HEK293 (cell line): ENCODE data around the gene CHGA.
A peak's percentile ranks its signal among the peaks of the same experiment; 100 is the strongest.

ENCODE experiments used
- GLIS2 ChIP-seq: fragments of 450-650 bp; formaldehyde crosslinking; IDR thresholded peaks from 2 replicates; pipeline ENCODE4 v1.5.1; 2016; ENCODE audit warnings: missing biosample characterization, missing genetic modification characterization
- IKZF3 ChIP-seq: fragments of 450-650 bp; IDR thresholded peaks from 2 replicates; pipeline ENCODE4 v1.5.0; 2018; ENCODE audit warnings: missing biosample characterization, mild to moderate bottlenecking, missing genetic modification characterization, moderate library complexity
- KLF17 ChIP-seq: fragments of 450-650 bp; formaldehyde crosslinking; IDR thresholded peaks from 2 replicates; pipeline ENCODE4 v1.5.1; 2016; ENCODE audit warnings: missing biosample characterization, missing genetic modification characterization
- MZF1 ChIP-seq: fragments of 450-650 bp; formaldehyde crosslinking; IDR thresholded peaks from 2 replicates; pipeline ENCODE4 v1.5.1; 2017; ENCODE audit warnings: missing biosample characterization, missing genetic modification characterization, borderline replicate concordance
- SALL2 ChIP-seq: fragments of 450-650 bp; formaldehyde crosslinking; IDR thresholded peaks from 2 replicates; pipeline ENCODE4 v1.5.0; 2017; ENCODE audit warnings: missing biosample characterization, mild to moderate bottlenecking, missing genetic modification characterization, borderline replicate concordance
- SCRT1 ChIP-seq: fragments of 450-650 bp; formaldehyde crosslinking; IDR thresholded peaks from 2 replicates; pipeline ENCODE4 v1.5.1; 2016; ENCODE audit warnings: missing biosample characterization, missing genetic modification characterization, borderline replicate concordance
- SP2 ChIP-seq: fragments of 450-650 bp; formaldehyde crosslinking; IDR thresholded peaks from 2 replicates; pipeline ENCODE4 v1.5.1; 2016; ENCODE audit warnings: missing biosample characterization, missing genetic modification characterization
- ZFHX2 ChIP-seq: fragments of 450-650 bp; formaldehyde crosslinking; conservative IDR thresholded peaks from 2 replicates; pipeline ENCODE4 v1.5.1; 2016; ENCODE audit warnings: missing biosample characterization, missing genetic modification characterization
- ZIC2 ChIP-seq: fragments of 450-650 bp; formaldehyde crosslinking; IDR thresholded peaks from 2 replicates; pipeline ENCODE4 v1.5.1; 2016; ENCODE audit warnings: missing biosample characterization, missing genetic modification characterization
- ZNF16 ChIP-seq: fragments of 450-650 bp; formaldehyde crosslinking; IDR thresholded peaks from 2 replicates; pipeline ENCODE4 v1.5.1; 2016; ENCODE audit warnings: low read depth, missing biosample characterization, missing genetic modification characterization
- ZNF169 ChIP-seq: fragments of 450-650 bp; formaldehyde crosslinking; IDR thresholded peaks from 2 replicates; pipeline ENCODE4 v1.5.1; 2016; ENCODE audit warnings: missing biosample characterization, missing genetic modification characterization
- ZNF18 ChIP-seq: fragments of 450-650 bp; formaldehyde crosslinking; IDR thresholded peaks from 2 replicates; pipeline ENCODE4 v1.5.1; 2016; ENCODE audit warnings: missing biosample characterization, missing genetic modification characterization
- ZNF221 ChIP-seq: fragments of 450-650 bp; formaldehyde crosslinking; IDR thresholded peaks from 2 replicates; pipeline ENCODE4 v1.5.1; 2017; ENCODE audit warnings: missing biosample characterization, missing genetic modification characterization, borderline replicate concordance
- ZNF26 ChIP-seq: fragments of 450-650 bp; formaldehyde crosslinking; IDR thresholded peaks from 2 replicates; pipeline ENCODE4 v1.5.1; 2016; ENCODE audit warnings: missing biosample characterization, missing genetic modification characterization
- ZNF280D ChIP-seq: fragments of 450-650 bp; formaldehyde crosslinking; IDR thresholded peaks from 2 replicates; pipeline ENCODE4 v1.5.1; 2016; ENCODE audit warnings: missing biosample characterization, missing genetic modification characterization
- ZNF391 ChIP-seq: fragments of 450-650 bp; formaldehyde crosslinking; IDR thresholded peaks from 2 replicates; pipeline ENCODE4 v1.5.1; 2016; ENCODE audit warnings: low read depth, missing biosample characterization, missing genetic modification characterization, borderline replicate concordance
- ZNF404 ChIP-seq: fragments of 450-650 bp; formaldehyde crosslinking; IDR thresholded peaks from 2 replicates; pipeline ENCODE4 v1.5.1; 2017; ENCODE audit warnings: missing biosample characterization, missing genetic modification characterization
- ZNF501 ChIP-seq: fragments of 450-650 bp; formaldehyde crosslinking; IDR thresholded peaks from 2 replicates; pipeline ENCODE4 v1.5.1; 2016; ENCODE audit warnings: missing biosample characterization, missing genetic modification characterization
- ZNF548 ChIP-seq: fragments of 450-650 bp; formaldehyde crosslinking; IDR thresholded peaks from 2 replicates; pipeline ENCODE4 v1.5.1; 2016; ENCODE audit warnings: missing biosample characterization, missing genetic modification characterization
- ZNF555 ChIP-seq: fragments of 450-650 bp; formaldehyde crosslinking; conservative IDR thresholded peaks from 2 replicates; pipeline ENCODE4 v1.5.1; 2017; ENCODE audit warnings: missing biosample characterization, mild to moderate bottlenecking, missing genetic modification characterization, inconsistent platforms
- ZNF624 ChIP-seq: fragments of 450-650 bp; formaldehyde crosslinking; IDR thresholded peaks from 2 replicates; pipeline ENCODE4 v1.5.1; 2017; ENCODE audit warnings: missing biosample characterization, missing genetic modification characterization
- ZNF785 ChIP-seq: fragments of 450-650 bp; formaldehyde crosslinking; IDR thresholded peaks from 2 replicates; pipeline ENCODE4 v1.5.1; 2016; ENCODE audit warnings: missing biosample characterization, missing genetic modification characterization
- ZSCAN23 ChIP-seq: fragments of 450-650 bp; formaldehyde crosslinking; IDR thresholded peaks from 2 replicates; pipeline ENCODE4 v1.5.1; 2016; ENCODE audit warnings: missing biosample characterization, missing genetic modification characterization
- ZSCAN4 ChIP-seq: fragments of 450-650 bp; formaldehyde crosslinking; IDR thresholded peaks from 2 replicates; pipeline ENCODE4 v1.5.1; 2017; ENCODE audit warnings: missing biosample characterization, missing genetic modification characterization
- TF ChIP-seq, protein P1 (sequence below): fragments of 450-650 bp; formaldehyde crosslinking; IDR thresholded peaks from 2 replicates; pipeline ENCODE4 v1.5.1; 2016; ENCODE audit warnings: missing biosample characterization, missing genetic modification characterization
- TF ChIP-seq, protein P2 (sequence below): fragments of 450-650 bp; formaldehyde crosslinking; IDR thresholded peaks from 2 replicates; pipeline ENCODE4 v1.5.1; 2016; ENCODE audit warnings: missing biosample characterization, missing genetic modification characterization

Gene CHGA

DNA sequence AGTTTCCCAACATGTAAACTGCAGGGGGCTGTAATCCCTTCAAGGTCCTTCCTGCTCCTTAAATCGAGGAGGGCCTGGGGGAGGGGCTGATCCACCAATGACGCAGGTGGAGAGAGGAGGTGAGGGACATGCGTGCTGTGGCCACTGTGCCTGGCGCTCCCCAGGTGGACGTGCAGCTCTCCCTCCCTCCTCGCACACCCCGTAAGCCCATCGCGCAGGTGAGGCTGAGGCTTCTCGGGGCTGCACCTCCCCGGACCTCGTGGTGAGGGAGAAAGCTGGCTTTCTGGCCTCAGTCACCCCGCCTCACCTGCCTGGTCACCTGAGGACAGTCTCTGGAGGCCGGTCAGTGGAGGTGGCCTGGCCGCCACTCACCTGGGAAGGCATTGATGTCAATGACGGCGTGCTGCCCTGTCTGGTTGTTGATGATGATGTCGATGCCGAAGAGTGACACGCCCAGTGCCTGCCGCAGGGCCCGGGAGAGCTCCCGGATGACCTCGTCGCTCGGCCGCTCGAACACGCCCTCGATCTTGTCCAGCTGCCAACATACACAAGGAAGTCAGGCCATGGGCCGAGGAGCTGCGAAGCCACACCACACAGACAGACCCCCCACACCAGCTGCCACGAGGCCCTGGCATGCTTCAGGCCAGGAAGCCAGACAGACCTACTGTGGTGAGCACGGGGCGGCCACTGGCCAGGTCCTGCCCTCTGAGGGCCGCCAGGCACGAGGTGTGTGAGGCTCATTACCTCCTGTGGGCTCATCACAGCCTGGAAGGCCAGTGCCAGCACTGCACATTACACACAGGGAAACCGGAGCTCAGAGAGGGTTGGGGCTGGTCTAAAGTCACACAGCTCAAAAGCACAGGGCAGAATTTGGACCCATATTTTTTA, 23.3 kb downstream of the CHGA start (continued):
- TF ChIP-seq IKZF3 (tag by site-specific recombination) (no peak), ZIC2 (0 out of 2 replicates have a peak, but pooled peaks have one; percentile 24), GLIS2 (tag by site-specific recombination) (peak; percentile 74), ZNF785 (no peak), SP2 (tag by site-specific recombination) (no peak), ZNF18 (tag by site-specific recombination) (no peak), ZNF501 (no peak), ZNF391 (no peak), KLF17 (tag by site-specific recombination) (peak; percentile 92; the same call in 1 of the 2 replicates), ZNF555 (tag by site-specific recombination) (no peak), ZNF169 (no peak), SALL2 (no peak), ZSCAN4 (no peak), ZNF280D (no peak), ZNF16 (tag by site-specific recombination) (no peak), ZNF624 (tag by site-specific recombination) (no peak), MZF1 (tag by site-specific recombination) (no peak), SCRT1 (no peak), ZSCAN23 (tag by site-specific recombination) (no peak), ZNF26 (no peak), ZFHX2 (peak; percentile 47), ZNF404 (tag by site-specific recombination) (no peak), ZNF548 (tag by site-specific recombination) (no peak), ZNF221 (tag by site-specific recombination) (no peak)
- TF ChIP-seq, protein P1, sequence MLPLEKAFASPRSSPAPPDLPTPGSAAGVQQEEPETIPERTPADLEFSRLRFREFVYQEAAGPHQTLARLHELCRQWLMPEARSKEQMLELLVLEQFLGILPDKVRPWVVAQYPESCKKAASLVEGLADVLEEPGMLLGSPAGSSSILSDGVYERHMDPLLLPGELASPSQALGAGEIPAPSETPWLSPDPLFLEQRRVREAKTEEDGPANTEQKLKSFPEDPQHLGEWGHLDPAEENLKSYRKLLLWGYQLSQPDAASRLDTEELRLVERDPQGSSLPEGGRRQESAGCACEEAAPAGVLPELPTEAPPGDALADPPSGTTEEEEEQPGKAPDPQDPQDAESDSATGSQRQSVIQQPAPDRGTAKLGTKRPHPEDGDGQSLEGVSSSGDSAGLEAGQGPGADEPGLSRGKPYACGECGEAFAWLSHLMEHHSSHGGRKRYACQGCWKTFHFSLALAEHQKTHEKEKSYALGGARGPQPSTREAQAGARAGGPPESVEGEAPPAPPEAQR (tag by site-specific recombination) = no peak
- TF ChIP-seq, protein P2, sequence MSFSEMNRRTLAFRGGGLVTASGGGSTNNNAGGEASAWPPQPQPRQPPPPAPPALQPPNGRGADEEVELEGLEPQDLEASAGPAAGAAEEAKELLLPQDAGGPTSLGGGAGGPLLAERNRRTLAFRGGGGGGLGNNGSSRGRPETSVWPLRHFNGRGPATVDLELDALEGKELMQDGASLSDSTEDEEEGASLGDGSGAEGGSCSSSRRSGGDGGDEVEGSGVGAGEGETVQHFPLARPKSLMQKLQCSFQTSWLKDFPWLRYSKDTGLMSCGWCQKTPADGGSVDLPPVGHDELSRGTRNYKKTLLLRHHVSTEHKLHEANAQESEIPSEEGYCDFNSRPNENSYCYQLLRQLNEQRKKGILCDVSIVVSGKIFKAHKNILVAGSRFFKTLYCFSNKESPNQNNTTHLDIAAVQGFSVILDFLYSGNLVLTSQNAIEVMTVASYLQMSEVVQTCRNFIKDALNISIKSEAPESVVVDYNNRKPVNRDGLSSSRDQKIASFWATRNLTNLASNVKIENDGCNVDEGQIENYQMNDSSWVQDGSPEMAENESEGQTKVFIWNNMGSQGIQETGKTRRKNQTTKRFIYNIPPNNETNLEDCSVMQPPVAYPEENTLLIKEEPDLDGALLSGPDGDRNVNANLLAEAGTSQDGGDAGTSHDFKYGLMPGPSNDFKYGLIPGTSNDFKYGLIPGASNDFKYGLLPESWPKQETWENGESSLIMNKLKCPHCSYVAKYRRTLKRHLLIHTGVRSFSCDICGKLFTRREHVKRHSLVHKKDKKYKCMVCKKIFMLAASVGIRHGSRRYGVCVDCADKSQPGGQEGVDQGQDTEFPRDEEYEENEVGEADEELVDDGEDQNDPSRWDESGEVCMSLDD (tag by site-specific recombination) = no peak
